Measurements from ENCODE around the gene MAPK8.

The MAPK8 gene

DNA sequence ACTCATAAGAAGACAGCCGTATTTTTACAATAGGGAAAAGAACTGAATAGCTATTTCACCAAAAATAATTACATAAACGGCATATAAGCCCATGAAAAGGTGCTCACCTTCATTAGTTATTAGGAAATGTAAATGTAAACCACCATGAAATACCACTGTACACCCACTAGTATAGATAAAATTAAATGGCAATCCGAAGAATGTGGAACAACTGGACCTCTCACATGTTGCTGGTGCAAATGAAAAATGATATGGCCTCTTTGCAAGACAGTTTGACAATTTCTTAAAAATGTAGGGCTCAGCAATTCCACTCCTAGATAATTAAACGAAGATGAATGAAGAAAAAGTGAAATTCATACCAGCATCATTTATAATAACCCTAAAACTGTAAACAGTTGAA lies 91.8 kb downstream of the MAPK8 start:
- H3K9me3 ChIP-seq (ENCODE audit: insufficient read depth, low read length, severe bottlenecking) = no peaks in the 10 kb centered on the region
- H3K9ac ChIP-seq (ENCODE audit: low read depth, low read length) = no peak overlapping the region
- H4K20me1 ChIP-seq (ENCODE audit: insufficient read depth, low read length) = peaks cover 25% of the 10 kb centered on the region
- H3K4me2 ChIP-seq (ENCODE audit: insufficient read depth, low read length) = no peak overlapping the region
- H3K27ac ChIP-seq (ENCODE audit: low read length) = no peak overlapping the region
- H3K4me1 ChIP-seq (ENCODE audit: insufficient read depth, low read length) = no peaks in the 10 kb centered on the region
- ATAC-seq (ENCODE audit: insufficient read depth, low read depth) (no peak), DNase-seq (no peak)
- H2AFZ ChIP-seq (ENCODE audit: low read depth, low read length) = no peak overlapping the region
- TF ChIP-seq, protein P1, sequence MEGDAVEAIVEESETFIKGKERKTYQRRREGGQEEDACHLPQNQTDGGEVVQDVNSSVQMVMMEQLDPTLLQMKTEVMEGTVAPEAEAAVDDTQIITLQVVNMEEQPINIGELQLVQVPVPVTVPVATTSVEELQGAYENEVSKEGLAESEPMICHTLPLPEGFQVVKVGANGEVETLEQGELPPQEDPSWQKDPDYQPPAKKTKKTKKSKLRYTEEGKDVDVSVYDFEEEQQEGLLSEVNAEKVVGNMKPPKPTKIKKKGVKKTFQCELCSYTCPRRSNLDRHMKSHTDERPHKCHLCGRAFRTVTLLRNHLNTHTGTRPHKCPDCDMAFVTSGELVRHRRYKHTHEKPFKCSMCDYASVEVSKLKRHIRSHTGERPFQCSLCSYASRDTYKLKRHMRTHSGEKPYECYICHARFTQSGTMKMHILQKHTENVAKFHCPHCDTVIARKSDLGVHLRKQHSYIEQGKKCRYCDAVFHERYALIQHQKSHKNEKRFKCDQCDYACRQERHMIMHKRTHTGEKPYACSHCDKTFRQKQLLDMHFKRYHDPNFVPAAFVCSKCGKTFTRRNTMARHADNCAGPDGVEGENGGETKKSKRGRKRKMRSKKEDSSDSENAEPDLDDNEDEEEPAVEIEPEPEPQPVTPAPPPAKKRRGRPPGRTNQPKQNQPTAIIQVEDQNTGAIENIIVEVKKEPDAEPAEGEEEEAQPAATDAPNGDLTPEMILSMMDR (IDR thresholded peaks at IDR 0.05; ENCODE audit: borderline replicate concordance, extremely low read depth, low read length, poor library complexity, severe bottlenecking) = no peak
- TF ChIP-seq EZH2 (IDR thresholded peaks at IDR 0.05; ENCODE audit: borderline replicate concordance, low read depth, low read length, severe bottlenecking) = no peak
- H3K79me2 ChIP-seq (ENCODE audit: insufficient read depth, low read length) = peaks cover 65% of the 10 kb centered on the region
- no peaks in the 10 kb centered on the region for H3K36me3 ChIP-seq (ENCODE audit: insufficient read depth, low read length)
- H3K27me3 ChIP-seq (ENCODE audit: insufficient read depth, low read length, poor library complexity) = no peaks in the 10 kb centered on the region
- no peak overlapping the region for H3K4me3 ChIP-seq (ENCODE audit: low read depth in 1 of 2, low read length in 2 of 2)

GRCh38 chr10:48399056-48399541 lies 92.6 kb downstream of the MAPK8 start:
- Histone ChIP-seq H3K79me2 (ENCODE audit: insufficient read depth, low read length) (peaks cover 58% of the 10 kb centered on the region), H3K9ac (ENCODE audit: low read depth, low read length) (no peak overlapping the region), H3K36me3 (ENCODE audit: insufficient read depth, low read length) (no peaks in the 10 kb centered on the region), H3K9me3 (ENCODE audit: insufficient read depth, low read length, severe bottlenecking) (no peaks in the 10 kb centered on the region), H3K27me3 (ENCODE audit: insufficient read depth, low read length, poor library complexity) (no peaks in the 10 kb centered on the region), H2AFZ (ENCODE audit: low read depth, low read length) (no peak overlapping the region), H4K20me1 (ENCODE audit: insufficient read depth, low read length) (peaks cover 25% of the 10 kb centered on the region), H3K4me3 (ENCODE audit: low read depth in 1 of 2, low read length in 2 of 2) (no peak overlapping the region), H3K4me1 (ENCODE audit: insufficient read depth, low read length) (no peaks in the 10 kb centered on the region), H3K27ac (ENCODE audit: low read length) (no peak overlapping the region), H3K4me2 (ENCODE audit: insufficient read depth, low read length) (no peak overlapping the region)
- DNase-seq = no peak
- no peak for TF ChIP-seq EZH2 (IDR thresholded peaks at IDR 0.05; ENCODE audit: borderline replicate concordance, low read depth, low read length, severe bottlenecking)
- TF ChIP-seq, protein P1 (IDR thresholded peaks at IDR 0.05; ENCODE audit: borderline replicate concordance, extremely low read depth, low read length, poor library complexity, severe bottlenecking) = no peak
- ATAC-seq (ENCODE audit: insufficient read depth, low read depth) = peak; percentile 49

GRCh38 chr10:48399551-48399950 lies 93.1 kb downstream of the MAPK8 start:
- H3K4me2 ChIP-seq (ENCODE audit: insufficient read depth, low read length) = no peak overlapping the region
- peaks cover 58% of the 10 kb centered on the region for H3K79me2 ChIP-seq (ENCODE audit: insufficient read depth, low read length)
- H3K9ac ChIP-seq (ENCODE audit: low read depth, low read length) = no peak overlapping the region
- DNase-seq = no peak
- no peaks in the 10 kb centered on the region for H3K4me1 ChIP-seq (ENCODE audit: insufficient read depth, low read length)
- H4K20me1 ChIP-seq (ENCODE audit: insufficient read depth, low read length) = peaks cover 25% of the 10 kb centered on the region
- ATAC-seq (ENCODE audit: insufficient read depth, low read depth) = no peak
- H3K36me3 ChIP-seq (ENCODE audit: insufficient read depth, low read length) = peaks cover 4% of the 10 kb centered on the region; the same call in 1 of the 2 replicates
- H3K4me3 ChIP-seq (ENCODE audit: low read depth in 1 of 2, low read length in 2 of 2) = no peak overlapping the region
- no peak overlapping the region for H2AFZ ChIP-seq (ENCODE audit: low read depth, low read length)
- no peaks in the 10 kb centered on the region for H3K27me3 ChIP-seq (ENCODE audit: insufficient read depth, low read length, poor library complexity)
- H3K9me3 ChIP-seq (ENCODE audit: insufficient read depth, low read length, severe bottlenecking) = no peaks in the 10 kb centered on the region
- TF ChIP-seq EZH2 (IDR thresholded peaks at IDR 0.05; ENCODE audit: borderline replicate concordance, low read depth, low read length, severe bottlenecking) = no peak
- TF ChIP-seq, protein P1 (IDR thresholded peaks at IDR 0.05; ENCODE audit: borderline replicate concordance, extremely low read depth, low read length, poor library complexity, severe bottlenecking) = no peak
- no peak overlapping the region for H3K27ac ChIP-seq (ENCODE audit: low read length)

Data from DND-41 (cell line).